ENCODE data around the gene ILF3. TPM values are rescaled to one million over a fixed set of nuclear protein-coding genes. Genes with fewer than 3 reads are reported as not detected.
"Not testable (repeated sequence)": the region's sequence is repeated elsewhere in the genome, so short reads cannot be mapped to it uniquely, and the experiment has no call there.

The ILF3 gene
- total RNA-seq, 2 donors from 2014 or later, result 129 to 181 TPM

GRCh38 chr19:10640361-10640760 is 13.8 kb upstream of the ILF3 start:
- intact Hi-C loops (cut with DNase I, micrococcal nuclease), result loop anchor here (5.0 kb wide), 2 partner anchors 53 to 58 kb away; partner anchors contain the start of gene AP1M2 (in 1 of the 2)
- peak in 1 of 2 donors; percentile 49 for DNase-seq
- ATAC-seq, result peak; percentile 72

GRCh38 chr19:10641248-10641647 is 12.9 kb upstream of the ILF3 start:
- intact Hi-C loops (cut with DNase I, micrococcal nuclease), result loop anchor here (5.0 kb wide), 2 partner anchors 54 to 59 kb away; partner anchors contain the start of gene AP1M2 (in 1 of the 2)
- ATAC-seq (no peak), DNase-seq (no peak)

- DNase-seq (no peak), ATAC-seq (no peak)
- intact Hi-C loops (cut with DNase I, micrococcal nuclease), result loop anchor here (5.0 kb wide), 2 partner anchors 55 to 60 kb away; partner anchors contain the start of gene AP1M2 (in 1 of the 2)
Observed at GRCh38 chr19:10642473-10643171, 11.5 kb upstream of the ILF3 start.

- intact Hi-C loops (cut with DNase I, micrococcal nuclease), result loop anchor here (5.0 kb wide), 2 partner anchors 56 to 61 kb away; partner anchors contain the start of gene AP1M2 (in 1 of the 2)
- ATAC-seq (no peak), DNase-seq (no peak)
Observed at GRCh38 chr19:10643172-10643967, 10.8 kb upstream of the ILF3 start.

GRCh38 chr19:10643968-10644259 is 10.2 kb upstream of the ILF3 start:
- ATAC-seq (no peak), DNase-seq (no peak)
- intact Hi-C loops (cut with DNase I, micrococcal nuclease), result loop anchor here (5.0 kb wide), 2 partner anchors 57 to 62 kb away; partner anchors contain the start of gene AP1M2 (in 1 of the 2)

GRCh38 chr19:10644260-10645007 is 9.7 kb upstream of the ILF3 start:
- peak; percentile 73 to 87 for DNase-seq
- intact Hi-C loops (cut with DNase I, micrococcal nuclease), result loop anchor here (5.0 kb wide), 2 partner anchors 57 to 62 kb away; partner anchors contain the start of gene AP1M2 (in 1 of the 2)
- ATAC-seq, result peak; percentile 86

- ATAC-seq, result no peak
- no peak for DNase-seq
- intact Hi-C loops (cut with DNase I, micrococcal nuclease), result no loop called here
Observed at GRCh38 chr19:10646456-10647159, 7.5 kb upstream of the ILF3 start.

- ATAC-seq, result no peak
- DNase-seq, result no peak
- intact Hi-C loops (cut with DNase I, micrococcal nuclease), result no loop called here
Observed at GRCh38 chr19:10648360-10648759, 5.8 kb upstream of the ILF3 start.

- DNase-seq (no peak), ATAC-seq (no peak)
- intact Hi-C loops (cut with DNase I, micrococcal nuclease), result no loop called here
Observed at GRCh38 chr19:10651851-10652250, 2.3 kb upstream of the ILF3 start.

- intact Hi-C loops (cut with DNase I, micrococcal nuclease), result no loop called here
- ATAC-seq (peak; percentile 18), DNase-seq (no peak)
Observed at GRCh38 chr19:10653482-10653731, 739 bp upstream of the ILF3 start.

GRCh38 chr19:10654610-10655456 is 687 bp downstream of the ILF3 start:
- DNase-seq (peak; percentile 63 to 69), ATAC-seq (peak; percentile 18)
- intact Hi-C loops (cut with DNase I, micrococcal nuclease), result no loop called here

- intact Hi-C loops (cut with DNase I, micrococcal nuclease), result no loop called here
- ATAC-seq (no peak), DNase-seq (peak in 1 of 2 donors; percentile 33)
Observed at GRCh38 chr19:10655457-10656312, 1.5 kb downstream of the ILF3 start.

- DNase-seq (no peak), ATAC-seq (no peak)
- intact Hi-C loops (cut with DNase I, micrococcal nuclease), result no loop called here
Observed at GRCh38 chr19:10660346-10660745, 6.2 kb downstream of the ILF3 start.

- intact Hi-C loops (cut with DNase I, micrococcal nuclease), result no loop called here
- DNase-seq (no peak), ATAC-seq (no peak)
Observed at GRCh38 chr19:10661946-10662345, 7.8 kb downstream of the ILF3 start.

- no peak for DNase-seq
- intact Hi-C loops (cut with DNase I, micrococcal nuclease), result no loop called here
- no peak for ATAC-seq
Observed at GRCh38 chr19:10662384-10663251, 8.5 kb downstream of the ILF3 start.

GRCh38 chr19:10663252-10663563 is 9.1 kb downstream of the ILF3 start:
- intact Hi-C loops (cut with DNase I, micrococcal nuclease); ATAC-seq; DNase-seq: not testable (repeated sequence)

All from left colon (tissue), 2 donors.